GM21526 (cell line): Measurements from ENCODE around the gene MCEMP1.

ENCODE experiments used
- ATAC-seq: cut with Tn5 transposase; IDR thresholded peaks from one replicate; pipeline ENCODE4 v1.9.1; 2021; ENCODE audit warnings: moderate library complexity; ENCODE audit not compliant: unreplicated experiment, low FRiP score

Gene MCEMP1

DNA sequence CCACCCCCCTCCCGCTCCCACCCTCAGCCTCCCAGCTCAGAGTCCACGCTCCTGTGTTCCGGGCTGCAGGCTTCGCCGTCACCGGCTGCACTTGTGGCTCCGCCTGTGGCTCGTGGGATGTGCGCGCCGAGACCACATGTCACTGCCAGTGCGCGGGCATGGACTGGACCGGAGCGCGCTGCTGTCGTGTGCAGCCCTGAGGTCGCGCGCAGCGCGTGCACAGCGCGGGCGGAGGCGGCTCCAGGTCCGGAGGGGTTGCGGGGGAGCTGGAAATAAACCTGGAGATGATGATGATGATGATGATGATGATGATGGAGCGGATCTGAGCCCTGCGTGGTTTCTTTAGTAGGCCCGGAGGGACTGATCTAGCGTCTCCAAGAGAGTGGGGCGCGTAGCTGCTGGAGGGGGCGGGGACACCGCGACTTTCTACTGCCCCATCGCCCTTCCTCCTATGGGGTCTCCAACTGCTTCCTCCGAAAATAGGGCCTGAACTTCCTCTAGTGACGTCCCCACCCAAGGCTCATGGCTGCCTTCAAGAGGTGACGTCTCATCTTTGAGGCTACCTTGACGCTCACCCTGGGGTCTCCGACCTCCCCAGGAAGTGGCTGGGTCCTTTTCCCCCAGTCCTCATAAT is 6.6 kb upstream of the MCEMP1 start:
- no peak for ATAC-seq

DNA sequence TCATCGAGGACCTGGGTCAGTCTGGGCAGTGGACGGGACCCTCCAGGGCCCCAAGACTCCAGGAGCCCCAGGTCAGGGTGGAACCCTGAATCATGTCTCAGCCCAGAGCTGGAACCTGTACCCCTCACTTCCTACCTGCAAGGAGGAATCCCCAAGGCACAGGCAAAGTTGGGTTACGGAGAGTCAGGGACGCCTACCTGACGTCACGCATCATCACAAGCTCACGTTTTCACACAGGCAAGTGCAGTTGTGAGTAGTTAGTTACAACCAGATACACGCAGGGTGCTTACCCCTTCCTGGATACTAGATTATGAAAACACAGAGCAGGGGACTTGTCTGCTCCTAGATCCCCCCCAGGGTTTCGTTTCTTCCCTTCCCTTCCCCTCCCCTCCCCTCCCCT is 6.1 kb upstream of the MCEMP1 start:
- no peak for ATAC-seq

DNA sequence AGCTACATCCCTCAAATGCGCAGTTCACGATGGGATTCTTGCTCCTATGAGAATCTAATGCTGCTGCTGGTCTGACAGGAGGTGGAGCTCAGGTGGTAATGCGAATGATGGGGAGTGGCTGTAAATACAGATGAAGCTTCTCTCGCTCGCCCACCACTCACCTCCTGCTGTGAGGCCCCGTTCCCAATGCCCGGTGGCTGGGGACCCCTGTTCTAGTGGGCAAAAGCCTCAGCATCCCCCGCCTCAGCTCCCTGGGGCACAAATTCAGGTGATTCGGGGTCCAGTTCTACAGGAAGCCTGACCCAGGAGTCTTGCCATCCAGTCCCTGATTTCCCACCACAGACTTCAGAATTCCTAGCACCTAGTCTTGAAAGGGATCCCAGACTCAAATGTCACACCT is 4.4 kb upstream of the MCEMP1 start:
- no peak for ATAC-seq

DNA sequence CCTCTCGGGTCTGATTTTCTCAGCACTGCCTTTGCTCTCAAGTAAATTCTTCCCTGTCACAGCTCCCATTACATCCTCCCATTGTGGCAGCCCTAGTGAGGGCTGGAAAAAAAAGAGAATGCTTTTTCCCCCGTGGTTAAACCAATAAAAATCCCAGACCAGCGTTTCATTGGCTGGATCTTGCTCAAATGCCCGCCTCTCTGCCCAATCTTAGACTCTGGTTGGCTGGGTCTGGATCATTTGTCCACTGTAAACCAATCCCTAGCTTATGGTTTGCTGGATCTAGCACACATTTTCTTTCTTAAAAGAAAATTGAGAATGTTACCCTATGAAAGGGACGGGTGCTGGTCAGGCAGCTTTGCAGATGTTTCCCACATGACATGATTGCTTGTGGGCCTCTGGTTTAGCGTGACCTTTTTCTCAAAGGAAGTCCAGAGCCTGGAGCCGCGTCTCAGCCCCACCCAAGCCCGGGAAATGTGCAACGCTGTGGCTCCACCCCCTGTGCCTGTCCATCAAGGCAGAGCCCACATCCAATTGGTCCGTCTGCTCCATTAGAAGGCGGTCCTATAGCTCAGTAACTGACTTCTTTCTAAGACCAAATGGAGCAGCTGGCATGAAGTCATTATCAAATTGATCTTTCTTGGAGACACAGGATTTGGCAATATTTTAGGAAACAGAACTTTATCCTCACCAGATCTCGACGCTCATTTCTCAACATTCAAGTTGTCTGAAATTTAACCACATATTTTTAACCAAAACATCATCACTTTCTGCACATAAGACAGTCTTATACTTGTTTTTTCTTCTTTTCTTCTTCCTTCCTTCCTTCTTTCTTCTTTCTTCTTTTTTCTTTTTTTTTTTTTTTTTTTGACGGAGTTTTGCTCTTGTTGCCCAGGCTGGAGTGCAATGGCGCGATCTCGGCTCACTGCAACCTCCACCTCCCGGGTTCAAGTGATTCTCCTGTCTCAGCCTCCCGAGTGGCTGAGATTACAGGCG is 2.6 kb upstream of the MCEMP1 start:
- no peak for ATAC-seq

DNA sequence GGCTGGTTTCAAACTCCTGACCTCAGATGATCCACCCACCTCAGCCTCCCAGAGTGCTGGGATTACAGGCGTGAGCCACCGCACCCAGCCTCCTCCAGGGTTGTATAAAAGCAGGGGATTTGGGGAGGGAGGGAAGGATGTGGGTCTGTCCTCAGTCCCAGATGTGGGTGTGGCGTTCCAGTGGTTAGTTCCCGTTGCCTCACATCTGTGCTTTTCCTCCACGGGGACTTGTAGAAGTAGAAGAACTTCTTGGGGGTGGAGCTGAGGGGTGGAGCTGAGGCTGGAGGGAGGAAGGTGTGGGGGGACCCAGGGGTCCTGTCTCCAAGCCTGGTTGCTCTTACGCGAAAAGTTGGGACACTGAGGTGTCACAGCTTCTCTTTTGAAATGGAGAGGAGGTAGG is 514 bp upstream of the MCEMP1 start:
- ATAC-seq, result no peak

DNA sequence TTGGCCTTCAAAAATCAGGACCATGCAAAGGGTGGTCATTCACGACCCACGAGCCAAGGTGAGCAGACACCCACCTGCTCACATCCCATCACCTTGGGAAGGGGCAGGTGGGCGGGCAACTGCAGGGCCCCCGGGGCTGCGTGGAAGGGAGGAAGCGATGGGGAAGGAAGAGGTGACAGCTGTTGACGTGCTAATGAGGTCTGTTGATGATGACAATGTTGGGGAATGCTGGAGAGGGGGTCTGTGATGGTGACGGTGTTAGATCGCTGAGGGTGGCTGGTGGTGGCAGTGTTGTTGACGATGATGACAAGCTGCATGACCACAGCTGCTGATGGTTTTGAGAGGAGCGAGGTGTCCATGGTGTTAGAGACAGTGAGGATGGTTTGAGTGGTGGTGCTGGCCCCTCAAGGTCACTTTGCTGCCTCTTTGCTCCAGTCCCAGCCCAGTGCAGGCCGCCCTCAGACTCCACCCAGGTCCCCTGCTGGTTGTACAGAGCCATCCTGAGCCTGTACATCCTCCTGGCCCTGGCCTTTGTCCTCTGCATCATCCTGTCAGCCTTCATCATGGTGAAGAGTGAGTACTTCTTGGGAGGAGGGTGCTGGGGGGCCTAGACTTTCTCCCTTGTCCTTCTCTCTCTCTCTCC is 900 bp downstream of the MCEMP1 start:
- ATAC-seq, result no peak

DNA sequence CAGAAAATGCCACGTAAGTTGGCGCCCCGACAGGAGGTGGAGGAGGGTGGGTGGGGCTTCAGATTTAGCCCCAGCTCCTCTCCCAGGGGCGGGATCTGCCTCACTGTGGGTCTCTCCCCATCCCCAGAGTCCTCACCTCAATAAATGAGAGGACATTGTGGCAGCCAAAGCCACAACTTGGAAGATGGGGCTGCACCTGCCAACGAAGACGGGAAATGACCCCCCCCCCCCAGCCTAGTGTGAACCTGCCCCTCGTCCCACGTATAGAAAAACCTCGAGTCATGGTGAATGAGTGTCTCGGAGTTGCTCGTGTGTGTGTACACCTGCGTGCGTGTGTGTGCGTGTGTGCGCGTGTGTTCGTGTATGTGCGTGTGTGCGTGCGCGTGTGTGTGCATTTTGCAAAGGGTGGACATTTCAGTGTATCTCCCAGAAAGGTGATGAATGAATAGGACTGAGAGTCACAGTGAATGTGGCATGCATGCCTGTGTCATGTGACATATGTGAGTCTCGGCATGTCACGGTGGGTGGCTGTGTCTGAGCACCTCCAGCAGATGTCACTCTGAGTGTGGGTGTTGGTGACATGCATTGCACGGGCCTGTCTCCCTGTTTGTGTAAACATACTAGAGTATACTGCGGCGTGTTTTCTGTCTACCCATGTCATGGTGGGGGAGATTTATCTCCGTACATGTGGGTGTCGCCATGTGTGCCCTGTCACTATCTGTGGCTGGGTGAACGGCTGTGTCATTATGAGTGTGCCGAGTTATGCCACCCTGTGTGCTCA is 2.3 kb downstream of the MCEMP1 start:
- ATAC-seq, result no peak

DNA sequence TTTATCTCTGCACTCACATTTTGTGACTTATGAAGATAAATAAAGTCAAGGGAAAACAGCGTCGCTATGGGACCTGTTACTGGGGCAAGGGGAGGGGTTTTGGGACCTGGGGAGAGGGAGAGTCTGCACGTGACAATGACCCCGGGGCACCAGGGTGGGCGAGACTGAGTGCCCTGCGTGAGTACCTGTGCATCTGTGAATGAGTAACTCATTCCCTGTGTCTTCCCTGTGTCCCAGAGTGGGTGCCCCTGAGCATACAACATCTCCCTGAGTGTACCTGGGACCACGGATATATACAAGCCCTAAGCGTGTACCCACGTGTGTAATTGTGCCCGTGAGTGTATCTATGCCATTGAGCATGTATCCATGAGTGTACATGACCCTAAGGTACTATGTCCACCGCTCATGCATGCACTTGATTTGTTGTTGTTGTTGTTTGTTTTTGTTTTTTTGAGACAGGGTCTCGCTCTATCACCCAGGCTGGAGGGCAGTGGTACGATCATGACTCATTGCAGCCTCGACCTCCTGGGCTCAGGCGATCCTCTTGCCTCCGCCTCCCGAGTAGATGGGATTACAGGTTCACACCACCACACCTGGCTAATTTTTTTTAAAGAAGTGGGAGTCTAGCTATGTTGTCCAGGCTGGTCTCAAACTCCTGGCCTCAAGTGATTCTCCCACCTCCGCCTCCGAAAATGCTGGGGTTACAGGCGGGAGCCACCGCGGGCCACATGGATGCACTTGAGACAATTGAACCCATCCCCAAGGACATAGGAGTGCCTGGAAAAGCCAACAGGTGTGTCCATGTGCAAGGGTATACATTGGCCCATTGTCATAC is 3.1 kb downstream of the MCEMP1 start:
- no peak for ATAC-seq

- no peak for ATAC-seq
These were observed 3.9 kb downstream of the MCEMP1 start, which contains the start of gene TRAPPC5 for GRCh38 chr19:7680606-7681339. Gene TRAPPC5, plus strand, starts transcription at chr19:7680833. Its CDS starts 1,421 bp downstream, at chr19:7682254.

DNA sequence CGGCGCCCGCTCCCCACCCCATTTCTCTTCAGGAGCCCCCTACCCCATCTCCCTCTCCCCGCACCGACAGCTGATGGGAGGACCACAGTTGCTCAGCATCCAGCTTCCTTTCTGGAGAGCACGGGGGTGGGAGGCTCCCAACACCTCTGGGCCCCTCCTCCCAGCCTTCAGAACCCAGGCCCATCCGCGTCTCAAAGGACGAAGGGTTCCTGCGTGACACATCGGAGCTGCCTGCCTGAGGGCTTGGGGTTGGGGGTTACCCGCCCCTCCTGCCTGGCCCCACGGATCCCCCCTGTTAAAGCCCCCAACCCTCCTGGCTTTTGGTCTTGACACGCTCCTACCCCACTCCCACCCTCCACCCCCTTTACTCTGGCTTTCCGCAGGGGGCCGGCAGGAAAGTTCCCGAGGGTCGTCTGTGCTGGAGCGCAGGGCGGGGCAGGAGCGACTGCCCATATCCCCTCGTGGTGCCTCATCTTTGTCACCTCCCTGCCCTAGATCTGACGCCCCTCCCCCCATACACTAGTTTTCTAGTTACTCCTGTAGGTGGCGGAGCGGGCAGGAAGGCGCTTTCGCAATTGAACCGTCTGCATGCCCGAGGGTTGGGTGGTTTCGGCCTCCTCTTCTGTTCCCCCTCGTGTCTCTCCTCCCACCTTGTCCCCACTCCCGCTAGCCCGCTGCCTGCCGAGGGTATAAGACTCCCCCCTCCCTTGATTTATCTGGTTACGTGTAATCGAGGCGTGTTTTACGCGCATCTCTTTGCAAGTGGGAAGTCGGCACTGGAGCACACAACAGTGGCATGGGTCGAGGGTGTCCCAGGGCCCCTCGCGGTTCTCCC is 4.7 kb downstream of the MCEMP1 start:
- ATAC-seq, result no peak

GRCh38 chr19:7682175-7682855 is 5.4 kb downstream of the MCEMP1 start:
- no peak for ATAC-seq

- ATAC-seq, result no peak
These were observed 8.9 kb downstream of the MCEMP1 start for GRCh38 chr19:7685546-7686445.

GRCh38 chr19:7687177-7687576 is 10.3 kb downstream of the MCEMP1 start:
- no peak for ATAC-seq

DNA sequence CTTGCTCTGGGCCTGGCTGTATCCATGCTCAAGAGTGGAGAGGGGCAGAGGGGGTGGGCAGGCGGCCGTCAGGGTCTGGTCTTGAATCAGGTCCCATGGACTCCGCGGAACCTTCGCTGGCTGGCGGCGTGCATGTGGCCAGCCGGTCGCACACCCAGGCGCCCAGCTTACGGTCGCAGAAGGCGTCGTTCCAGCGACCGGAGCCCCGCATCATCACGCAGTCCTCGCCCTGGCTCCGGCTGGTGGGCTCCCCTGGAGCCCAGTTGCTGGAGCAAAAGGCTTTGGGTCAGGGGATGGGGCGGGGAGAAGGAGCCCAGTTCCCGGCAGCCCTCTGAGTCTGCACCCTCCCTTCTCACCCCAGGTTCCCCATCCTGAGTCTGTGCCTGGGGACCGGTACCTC is 12.3 kb downstream of the MCEMP1 start:
- no peak for ATAC-seq

- ATAC-seq, result no peak
These were observed 13.9 kb downstream of the MCEMP1 start for GRCh38 chr19:7690779-7691258.

DNA sequence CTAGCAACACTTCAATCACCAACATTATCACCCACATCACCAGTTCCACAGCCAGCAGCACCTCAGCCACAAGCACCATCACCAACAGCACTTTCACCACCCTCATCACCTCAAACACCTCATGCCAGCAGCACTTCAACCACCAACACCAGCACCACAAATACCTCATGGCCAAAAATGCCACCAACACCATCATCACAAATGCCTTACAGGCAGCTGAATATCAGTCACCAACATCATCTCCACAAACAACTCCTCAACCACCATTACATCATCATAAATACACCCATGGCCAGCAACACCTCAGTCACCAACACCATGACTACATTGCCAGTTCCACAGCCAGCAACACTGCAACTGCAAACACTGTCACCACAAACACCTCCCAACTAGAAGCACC is 14.6 kb downstream of the MCEMP1 start:
- no peak for ATAC-seq
